ENCODE results near the gene DKKL1.

Gene DKKL1

GRCh38 chr19:49393881-49394280, 30.2 kb downstream of the DKKL1 start:
- TF ChIP-seq CTCF (IDR thresholded peaks at IDR 0.05; ENCODE audit: low read depth, low read length), result no peak
- no peak for DNase-seq (ENCODE audit: extremely low read depth, low read depth)

GRCh38 chr19:49395581-49396407, 32.1 kb downstream of the DKKL1 start:
- TF ChIP-seq CTCF (IDR thresholded peaks at IDR 0.05; ENCODE audit: low read depth, low read length), result no peak
- DNase-seq (ENCODE audit: extremely low read depth, low read depth), result no peak

GRCh38 chr19:49396738-49397505, 33.2 kb downstream of the DKKL1 start:
- TF ChIP-seq CTCF (IDR thresholded peaks at IDR 0.05; ENCODE audit: low read depth, low read length), result no peak
- DNase-seq (ENCODE audit: extremely low read depth, low read depth), result no peak

- no peak for DNase-seq (ENCODE audit: extremely low read depth, low read depth)
- TF ChIP-seq CTCF (IDR thresholded peaks at IDR 0.05; ENCODE audit: low read depth, low read length), result no peak
Observed at GRCh38 chr19:49398001-49398615, 34.4 kb downstream of the DKKL1 start.

GRCh38 chr19:49398931-49399330, 35.3 kb downstream of the DKKL1 start:
- TF ChIP-seq CTCF (IDR thresholded peaks at IDR 0.05; ENCODE audit: low read depth, low read length), result no peak
- DNase-seq (ENCODE audit: extremely low read depth, low read depth), result no peak

GRCh38 chr19:49400029-49400428, 36.4 kb downstream of the DKKL1 start:
- no peak for DNase-seq (ENCODE audit: extremely low read depth, low read depth)
- no peak for TF ChIP-seq CTCF (IDR thresholded peaks at IDR 0.05; ENCODE audit: low read depth, low read length)

Data from AG09319 (cell line).